ENCODE measurements around the gene CACNA1S.

The CACNA1S gene

GRCh38 chr1:201139756-201140155 lies 27.5 kb upstream of the CACNA1S start:
- DNase-seq = no peak

- no peak for DNase-seq
Observed at GRCh38 chr1:201139306-201139705, 27.1 kb upstream of the CACNA1S start.

GRCh38 chr1:201138311-201138840 lies 26.1 kb upstream of the CACNA1S start:
- no peak for DNase-seq

- DNase-seq = no peak
Observed at GRCh38 chr1:201137579-201138310, 25.5 kb upstream of the CACNA1S start.

- DNase-seq = no peak
Observed at GRCh38 chr1:201137024-201137392, 24.8 kb upstream of the CACNA1S start.

GRCh38 chr1:201136355-201137023 lies 24.3 kb upstream of the CACNA1S start:
- DNase-seq = no peak

- DNase-seq = no peak
Observed at GRCh38 chr1:201134405-201134804, 22.2 kb upstream of the CACNA1S start.

GRCh38 chr1:201131398-201131797 lies 19.2 kb upstream of the CACNA1S start:
- DNase-seq = no peak

- no peak for DNase-seq
Observed at GRCh38 chr1:201128962-201129361, 16.7 kb upstream of the CACNA1S start.

- no peak for DNase-seq
Observed at GRCh38 chr1:201128476-201128875, 16.2 kb upstream of the CACNA1S start.

GRCh38 chr1:201127755-201128455 lies 15.7 kb upstream of the CACNA1S start:
- DNase-seq = no peak

- no peak for DNase-seq
Observed at GRCh38 chr1:201126832-201127754, 14.9 kb upstream of the CACNA1S start, which contains the start of gene ASCL5. ASCL5 (minus strand) TSS chr1:201127184; CDS start chr1:201115372, 11,812 bp downstream.

- DNase-seq = no peak
Observed at GRCh38 chr1:201126463-201126831, 14.2 kb upstream of the CACNA1S start.

GRCh38 chr1:201125800-201126199 lies 13.6 kb upstream of the CACNA1S start:
- DNase-seq = no peak

- DNase-seq = no peak
Observed at GRCh38 chr1:201125019-201125418, 12.8 kb upstream of the CACNA1S start.

GRCh38 chr1:201123866-201124265 lies 11.6 kb upstream of the CACNA1S start:
- no peak for DNase-seq

GRCh38 chr1:201122321-201122957 lies 10.2 kb upstream of the CACNA1S start:
- no peak for DNase-seq

- DNase-seq = peak; percentile 80
Observed at GRCh38 chr1:201119206-201120197, 7.3 kb upstream of the CACNA1S start.

GRCh38 chr1:201116091-201116490 lies 3.9 kb upstream of the CACNA1S start:
- DNase-seq = no peak

- DNase-seq = no peak
Observed at GRCh38 chr1:201115390-201115937, 3.2 kb upstream of the CACNA1S start.

Measured in activated CD4-positive, alpha-beta T cell treated with anti-CD3 and anti-CD28 coated beads for 48 hours (primary cell).